Measurements from ENCODE around the gene EHBP1. TPM values are rescaled to one million over a fixed set of nuclear protein-coding genes. Genes with fewer than 3 reads are reported as not detected.

EHBP1 gene
- total RNA-seq, result 17.0 and 22.9 TPM in 2 replicates

DNA sequence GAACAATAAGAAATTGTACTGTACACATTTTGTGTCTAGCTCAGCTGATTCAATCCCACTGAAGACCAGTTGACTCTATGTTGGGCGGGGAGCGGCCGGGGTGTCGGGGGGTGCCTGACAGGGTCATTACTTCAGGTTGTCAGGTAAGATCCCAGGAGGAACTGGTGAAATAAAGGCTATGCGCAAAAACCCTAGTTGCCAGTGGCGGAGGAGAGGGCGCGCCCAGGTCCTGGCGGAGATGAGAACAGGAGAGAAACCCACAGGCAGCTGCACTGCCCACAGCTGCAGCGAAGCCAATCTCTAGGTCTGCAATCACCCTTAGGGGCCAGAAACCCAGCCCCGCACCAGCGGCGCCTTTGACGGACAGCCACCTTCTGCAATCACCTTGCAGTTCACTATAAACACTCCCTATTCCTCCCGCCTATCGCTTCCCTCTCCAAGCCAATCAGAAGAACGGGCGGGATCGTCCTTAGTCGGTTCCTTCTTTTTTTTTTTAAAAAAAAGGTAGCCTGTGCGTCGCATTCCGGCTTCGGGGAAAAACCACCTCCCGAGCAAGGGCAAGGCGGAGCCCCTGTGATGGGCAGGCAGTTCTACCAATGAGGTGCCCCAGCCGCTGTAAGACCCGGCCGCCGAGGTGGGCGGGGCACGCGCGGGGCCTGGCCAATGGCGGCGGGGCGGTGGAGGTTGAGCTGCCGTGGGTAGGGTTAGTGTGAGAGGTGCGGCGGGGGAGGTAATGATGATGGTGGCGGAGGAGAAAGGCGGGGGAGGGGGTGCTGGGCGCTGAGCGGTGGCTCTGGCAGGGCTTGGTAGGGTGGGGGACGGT, at the start of gene EHBP1:
Gene EHBP1 (plus strand): TSS at position 707 of the 823 bp plus-strand sequence. CDS start 1,479 bp downstream, outside the sequence.

DNA sequence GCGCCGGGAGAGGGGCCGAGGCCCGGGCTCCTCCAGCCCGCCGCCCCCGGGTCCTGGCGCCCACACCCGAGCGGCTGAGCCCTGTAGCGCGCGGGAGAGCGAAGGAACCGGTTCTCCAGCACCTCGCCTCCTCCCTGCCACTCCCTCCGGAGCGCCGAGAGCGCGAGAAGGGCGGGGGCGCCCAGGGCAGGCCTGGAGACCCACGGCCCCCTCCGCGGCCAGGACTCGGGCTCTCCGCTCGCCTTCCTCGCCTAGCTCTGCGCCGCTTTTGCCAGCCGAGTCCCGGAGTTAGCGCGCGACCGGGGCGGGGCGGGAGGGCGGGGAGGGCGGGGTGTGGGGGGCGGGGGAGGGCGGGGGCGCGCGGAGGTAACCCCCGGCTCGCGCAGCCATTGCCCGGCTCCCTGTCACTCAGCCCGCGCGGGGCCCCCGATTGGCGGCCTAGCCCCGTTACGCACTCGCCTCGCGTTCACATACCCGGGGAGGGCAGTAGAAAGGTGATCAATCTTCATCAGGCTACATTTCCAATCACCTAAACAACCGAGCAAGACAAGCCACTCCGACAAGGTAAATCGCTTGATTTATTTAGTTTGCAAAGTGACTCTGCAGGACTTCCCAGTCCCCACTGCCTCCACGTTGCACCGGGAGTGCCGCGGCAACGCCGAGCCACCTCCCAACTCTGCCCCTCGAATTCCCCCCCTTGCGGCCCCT, 345.0 kb downstream of the EHBP1 start, which contains the start of gene OTX1:
Gene OTX1 (plus strand): TSS at position 497 of the 708 bp plus-strand sequence. CDS start 2,161 bp downstream, outside the sequence.

Other genes with a start within 250 kb of the EHBP1 start
- 1.5 and 2.1 TPM in 2 replicates for gene TMEM17, start 199.5 kb upstream of the EHBP1 start, total RNA-seq